Astrocyte of the spinal cord (primary cell): ENCODE results near the gene SPON1.
"Not testable (repeated sequence)": the region's sequence is repeated elsewhere in the genome, so short reads cannot be mapped to it uniquely, and the experiment has no call there.

Source experiments
- DNase-seq: peaks from one replicate; pipeline ENCODE4 v3.0.0; 2011; ENCODE audit warnings: low read depth, low spot score
- H3K4me3 ChIP-seq: 2 replicates; pipeline ENCODE4 v1.5.1; 2011; ENCODE audit warnings: low read depth, mild to moderate bottlenecking, low read length, moderate library complexity
- in situ Hi-C: cut with HindIII; loops from 2 replicates; pipeline ENCODE4 v1.10.0; 2017; ENCODE audit warnings: low sequenced_read_pairs
- TF ChIP-seq, protein P1 (sequence below): IDR thresholded peaks from 2 replicates; pipeline ENCODE4 v1.5.1; 2012; ENCODE audit warnings: low read depth, mild to moderate bottlenecking, low read length, inconsistent platforms

SPON1 gene

DNA sequence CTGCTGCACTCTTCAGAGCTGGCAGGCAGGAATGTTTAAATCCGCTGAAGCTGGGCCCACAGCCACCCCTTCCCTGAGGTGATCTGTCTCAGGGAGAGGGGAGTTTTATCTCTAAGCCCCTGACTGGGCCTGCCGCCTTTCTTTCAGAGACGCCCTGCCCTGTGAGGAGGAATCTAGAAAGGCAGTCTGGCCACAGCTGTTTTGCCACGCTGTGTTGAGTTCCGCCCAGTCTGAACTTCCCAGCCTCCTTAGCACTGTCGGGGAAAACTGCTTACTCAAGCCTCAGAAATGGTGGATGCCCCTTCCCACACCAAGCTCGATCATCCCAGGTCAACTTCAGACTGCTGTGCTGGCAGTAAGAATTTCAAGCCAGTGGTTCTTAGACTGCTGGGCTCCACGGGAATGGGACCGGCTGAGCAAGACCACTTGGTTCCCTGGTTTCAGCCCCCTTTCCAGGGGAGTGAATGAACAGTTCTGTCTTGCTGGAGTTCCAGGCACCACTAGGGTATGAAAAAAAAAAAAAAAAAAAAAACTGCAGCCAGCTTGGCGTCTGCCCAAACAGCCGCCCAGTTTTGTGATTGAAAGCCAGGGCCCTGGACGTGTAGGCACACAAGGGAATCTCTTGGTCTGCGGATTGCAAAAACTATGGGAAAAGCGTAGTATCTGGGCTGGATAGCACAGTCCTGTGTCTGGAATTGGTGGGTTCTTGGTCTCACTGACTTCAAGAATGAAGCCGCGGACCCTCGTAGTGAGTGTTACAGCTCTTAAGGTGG is 127.4 kb downstream of the SPON1 start:
- no peak for DNase-seq
- TF ChIP-seq, protein P1, sequence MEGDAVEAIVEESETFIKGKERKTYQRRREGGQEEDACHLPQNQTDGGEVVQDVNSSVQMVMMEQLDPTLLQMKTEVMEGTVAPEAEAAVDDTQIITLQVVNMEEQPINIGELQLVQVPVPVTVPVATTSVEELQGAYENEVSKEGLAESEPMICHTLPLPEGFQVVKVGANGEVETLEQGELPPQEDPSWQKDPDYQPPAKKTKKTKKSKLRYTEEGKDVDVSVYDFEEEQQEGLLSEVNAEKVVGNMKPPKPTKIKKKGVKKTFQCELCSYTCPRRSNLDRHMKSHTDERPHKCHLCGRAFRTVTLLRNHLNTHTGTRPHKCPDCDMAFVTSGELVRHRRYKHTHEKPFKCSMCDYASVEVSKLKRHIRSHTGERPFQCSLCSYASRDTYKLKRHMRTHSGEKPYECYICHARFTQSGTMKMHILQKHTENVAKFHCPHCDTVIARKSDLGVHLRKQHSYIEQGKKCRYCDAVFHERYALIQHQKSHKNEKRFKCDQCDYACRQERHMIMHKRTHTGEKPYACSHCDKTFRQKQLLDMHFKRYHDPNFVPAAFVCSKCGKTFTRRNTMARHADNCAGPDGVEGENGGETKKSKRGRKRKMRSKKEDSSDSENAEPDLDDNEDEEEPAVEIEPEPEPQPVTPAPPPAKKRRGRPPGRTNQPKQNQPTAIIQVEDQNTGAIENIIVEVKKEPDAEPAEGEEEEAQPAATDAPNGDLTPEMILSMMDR, result no peak
- H3K4me3 ChIP-seq, result no peak overlapping the region
- in situ Hi-C loops, result no loop called here

DNA sequence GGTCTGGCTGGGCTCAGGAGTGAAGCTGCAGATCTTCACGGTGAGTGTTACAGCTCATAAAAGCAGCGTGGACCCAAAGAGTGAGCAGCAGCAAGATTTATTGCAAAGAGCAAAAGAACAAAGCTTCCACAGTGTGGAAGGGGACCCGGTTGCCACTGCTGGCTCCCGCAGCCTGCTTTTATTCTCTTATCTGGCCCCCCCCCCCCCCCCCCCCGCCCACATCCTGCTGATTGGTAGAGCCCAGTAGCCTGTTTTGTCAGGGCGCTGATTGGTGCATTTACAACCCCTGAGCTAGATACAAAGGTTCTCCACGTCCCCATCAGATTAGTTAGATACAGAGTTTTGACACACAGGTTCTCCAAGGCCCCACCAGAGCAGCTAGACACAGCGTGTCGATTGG is 128.1 kb downstream of the SPON1 start:
- H3K4me3 ChIP-seq, in situ Hi-C loops, DNase-seq: not testable (repeated sequence)

DNA sequence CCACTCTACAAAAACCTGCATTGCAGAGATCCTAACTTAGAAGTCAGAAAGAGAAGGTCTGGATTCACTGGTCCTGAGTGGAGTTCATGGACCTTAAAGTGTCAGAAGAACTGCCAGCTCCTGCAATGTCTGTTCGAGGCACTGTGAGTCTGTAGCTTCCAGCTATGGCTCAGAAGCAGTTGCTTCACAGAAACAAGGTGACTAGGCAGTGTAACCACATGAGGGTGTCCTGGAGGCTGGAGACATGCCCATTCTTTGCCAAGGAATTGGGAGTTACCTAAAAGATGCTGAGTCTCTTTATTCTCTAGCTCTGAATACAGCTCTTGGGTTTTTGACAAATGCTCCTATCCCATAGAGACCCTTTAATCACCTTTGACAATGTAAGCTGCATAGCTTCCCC is 130.5 kb downstream of the SPON1 start:
- in situ Hi-C loops, result no loop called here
- TF ChIP-seq, protein P1, result no peak
- no peak overlapping the region for H3K4me3 ChIP-seq
- DNase-seq, result no peak

DNA sequence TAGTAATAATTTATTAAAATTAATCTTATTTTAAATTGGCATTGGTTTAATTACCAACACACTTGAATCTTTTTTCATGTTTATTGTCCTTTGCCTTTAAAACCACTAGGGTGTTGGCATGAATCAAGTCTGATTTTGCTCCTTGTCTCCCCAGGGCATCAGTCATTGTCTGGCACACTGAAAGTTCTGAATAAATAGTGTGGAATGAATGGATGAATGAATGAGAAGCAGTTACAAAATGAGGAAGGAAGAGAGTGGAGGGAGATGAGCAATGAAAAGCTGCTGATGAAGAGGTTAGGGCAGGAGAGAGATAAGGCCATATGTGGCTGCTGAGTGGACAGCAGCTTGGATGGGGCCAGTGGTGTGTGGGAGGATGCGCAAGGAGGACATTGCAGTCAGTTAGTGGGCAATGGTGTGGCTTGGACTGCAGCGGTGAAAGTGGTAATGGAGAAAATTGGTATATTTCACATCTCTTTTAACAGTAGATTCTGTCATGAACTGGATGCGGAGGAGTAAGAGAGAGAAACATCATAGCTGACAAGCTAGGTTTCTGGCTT is 132.0 kb downstream of the SPON1 start:
- no peak for DNase-seq

DNA sequence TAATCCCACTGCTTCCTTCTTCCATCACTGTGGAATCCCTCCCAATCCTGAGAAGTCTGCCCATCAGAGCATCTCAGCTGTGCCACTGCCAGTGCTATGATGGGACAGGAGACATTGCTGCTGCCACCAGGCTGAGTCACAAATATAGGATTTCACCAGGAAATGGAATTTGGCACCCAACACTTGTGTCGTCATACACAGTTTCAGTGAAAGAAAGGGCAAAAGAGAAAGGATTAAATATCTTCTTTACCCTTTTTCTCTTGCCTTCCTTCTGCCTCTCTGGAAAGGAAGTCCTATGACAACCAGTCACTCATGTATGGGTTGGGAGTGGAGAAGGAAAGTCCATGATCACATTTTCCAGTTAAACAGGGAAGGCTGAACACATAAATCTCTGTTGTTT is 133.4 kb downstream of the SPON1 start:
- no peak overlapping the region for H3K4me3 ChIP-seq
- DNase-seq, result no peak
- TF ChIP-seq, protein P1, result no peak
- in situ Hi-C loops, result no loop called here

More for the DNA sequence above, 132.0 kb downstream of the SPON1 start:
- no peak overlapping the region for H3K4me3 ChIP-seq
- in situ Hi-C loops, result no loop called here
- TF ChIP-seq, protein P1, result no peak

DNA sequence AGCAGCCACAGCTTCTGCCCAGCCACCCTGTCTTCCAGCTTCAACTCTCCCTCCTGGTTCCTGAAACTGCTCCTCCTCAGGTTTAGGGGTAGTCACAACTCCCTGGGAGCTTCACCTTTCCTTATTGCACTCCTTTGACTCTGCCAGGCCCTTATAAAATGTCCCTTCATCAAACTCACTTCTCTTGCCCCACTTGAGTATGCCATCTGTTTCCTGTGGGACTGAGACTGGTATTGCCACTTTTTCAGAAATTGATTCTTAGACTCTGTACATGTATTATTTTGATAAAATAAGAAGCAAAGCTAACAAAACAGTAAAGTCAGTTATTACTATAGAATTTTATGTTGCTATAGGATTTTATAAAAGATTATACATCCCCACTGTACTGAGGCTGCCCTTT is 134.1 kb downstream of the SPON1 start:
- in situ Hi-C loops, result no loop called here
- H3K4me3 ChIP-seq, result no peak overlapping the region
- no peak for DNase-seq
- TF ChIP-seq, protein P1, result no peak

DNA sequence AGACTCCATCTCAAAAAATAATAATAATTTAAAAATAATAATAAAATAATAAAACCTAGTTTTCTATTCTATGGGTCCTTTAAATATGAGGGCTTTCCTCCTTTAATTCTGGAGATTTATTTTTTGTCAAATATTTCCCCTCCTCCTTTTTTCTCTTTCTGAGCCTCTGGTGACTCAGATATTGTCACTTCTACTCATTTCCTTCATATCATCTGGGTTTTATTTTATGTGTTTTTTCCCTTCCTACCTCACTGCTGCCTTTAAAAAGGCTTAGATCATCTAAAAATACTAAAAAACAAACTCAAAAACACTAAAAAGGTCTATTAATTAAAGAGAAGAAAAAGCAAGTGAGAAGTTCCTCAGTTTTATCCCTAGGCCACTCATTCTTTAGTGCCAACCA is 138.9 kb downstream of the SPON1 start:
- no peak for DNase-seq
- in situ Hi-C loops, result no loop called here
- H3K4me3 ChIP-seq, result no peak overlapping the region
- TF ChIP-seq, protein P1, result no peak
